GM12878 (cell line): Measurements from ENCODE around the gene EDEM3. TPM values are rescaled to one million over a fixed set of nuclear protein-coding genes. Genes with fewer than 3 reads are reported as not detected.

ENCODE experiments used
- ATF7 ChIP-seq: fragments of 450-650 bp; IDR thresholded peaks from 2 replicates; pipeline ENCODE4 v1.6.1; 2016; ENCODE audit warnings: low read depth, mild to moderate bottlenecking
- BRCA1 ChIP-seq: IDR thresholded peaks from 2 replicates; pipeline ENCODE4 v1.6.1; 2011; ENCODE audit warnings: low read depth, low read length, improper control_type of control experiment
- CBX3 ChIP-seq: fragments of 200-600 bp; sonication (generic); IDR thresholded peaks from 2 replicates; pipeline ENCODE4 v1.6.1; 2016; ENCODE audit warnings: low read depth, borderline replicate concordance
- DPF2 ChIP-seq: fragments of 450-650 bp; IDR thresholded peaks from 2 replicates; pipeline ENCODE4 v1.6.1; 2017; ENCODE audit warnings: mild to moderate bottlenecking
- E2F4 ChIP-seq: IDR thresholded peaks from 2 replicates; pipeline ENCODE4 v1.6.1; 2012; ENCODE audit warnings: low read depth, low read length, improper control_type of control experiment
- ELK1 ChIP-seq: IDR thresholded peaks from 2 replicates; pipeline ENCODE4 v1.6.1; 2012; ENCODE audit warnings: low read depth, low read length, improper control_type of control experiment
- ESRRA ChIP-seq: IDR thresholded peaks from 2 replicates; pipeline ENCODE4 v1.6.1; 2012; ENCODE audit warnings: mild to moderate bottlenecking, low read length, improper control_type of control experiment
- FOXM1 ChIP-seq: IDR thresholded peaks from 2 replicates; pipeline ENCODE4 v1.6.1; 2012; ENCODE audit warnings: low read depth, mild to moderate bottlenecking, inconsistent platforms, low read length, moderate library complexity
- MEF2A ChIP-seq: IDR thresholded peaks from 2 replicates; pipeline ENCODE4 v1.6.1; 2011; ENCODE audit warnings: low read depth, mild to moderate bottlenecking, low read length, moderate library complexity; ENCODE audit not compliant: insufficient read depth
- MEF2B ChIP-seq: fragments of 450-650 bp; IDR thresholded peaks from 2 replicates; pipeline ENCODE4 v1.6.1; 2018; ENCODE audit warnings: mild to moderate bottlenecking, moderate library complexity; ENCODE audit not compliant: partially characterized antibody, poor library complexity, severe bottlenecking
- NR2C2 ChIP-seq: IDR thresholded peaks from 2 replicates; pipeline ENCODE4 v1.6.1; 2011; ENCODE audit warnings: borderline replicate concordance, low read depth; ENCODE audit not compliant: control insufficient read depth, insufficient read length
- NR2F1 ChIP-seq: fragments of 450-650 bp; conservative IDR thresholded peaks from 2 replicates; pipeline ENCODE4 v1.6.1; 2017; ENCODE audit warnings: mild to moderate bottlenecking
- PKNOX1 ChIP-seq: fragments of 450-650 bp; IDR thresholded peaks from 2 replicates; pipeline ENCODE4 v1.6.1; 2016; ENCODE audit warnings: mild to moderate bottlenecking
- POLR2AphosphoS5 ChIP-seq: IDR thresholded peaks from 2 replicates; pipeline ENCODE4 v1.6.1; 2011; ENCODE audit warnings: mild to moderate bottlenecking, low read length, inconsistent platforms
- RFX5 ChIP-seq: IDR thresholded peaks from 2 replicates; pipeline ENCODE4 v1.6.1; 2011; ENCODE audit warnings: low read depth, low read length, improper control_type of control experiment
- STAT3 ChIP-seq: IDR thresholded peaks from 2 replicates; pipeline ENCODE4 v1.6.1; 2011; ENCODE audit warnings: low read depth, low read length, improper control_type of control experiment
- USF1 ChIP-seq: IDR thresholded peaks from 2 replicates; pipeline ENCODE4 v1.6.1; 2011; ENCODE audit warnings: borderline replicate concordance, low read depth, mild to moderate bottlenecking, moderate library complexity, mixed read lengths, low read length; ENCODE audit not compliant: insufficient read depth; ENCODE audit errors: extremely low read length
- YY1 ChIP-seq: IDR thresholded peaks from 2 replicates; pipeline ENCODE4 v1.6.1; 2011; ENCODE audit warnings: low read depth, mild to moderate bottlenecking, low read length
- ZBED1 ChIP-seq: IDR thresholded peaks from 2 replicates; pipeline ENCODE4 v1.6.1; 2016; ENCODE audit warnings: borderline replicate concordance
- ZNF24 ChIP-seq: fragments of 450-650 bp; IDR thresholded peaks from 2 replicates; pipeline ENCODE4 v1.6.1; 2017; ENCODE audit warnings: antibody characterized with exemption, mild to moderate bottlenecking
- ZNF622 ChIP-seq: fragments of 450-650 bp; IDR thresholded peaks from 2 replicates; pipeline ENCODE4 v1.6.1; 2017; ENCODE audit warnings: mild to moderate bottlenecking, inconsistent platforms
- ZNF687 ChIP-seq: fragments of 450-650 bp; IDR thresholded peaks from 2 replicates; pipeline ENCODE4 v1.6.1; 2017; ENCODE audit warnings: mild to moderate bottlenecking, moderate library complexity
- polyA plus RNA-seq, 11 experiments: library from polyadenylated mRNA; depleted of rRNA in 4 of 11; unstranded in 6 of 11; stranded (reverse) in 5 of 11; fragments of >200 nt; fragmentation: Nextera tagmentation in 4 of 11; fragmentation: Illumina TruSeq in 1 of 11; extraction: Ambion mirVana in 4 of 11; extraction: Trizol in 1 of 11; gene quantifications; 1 replicate in 1 of 11; 2 replicates in 10 of 11; pipeline versions ENCODE4 v1.2.1 to v1.2.3, GENCODE V29; 2011 to 2016; ENCODE audit warnings: inconsistent platforms in 2 of 11, missing spikeins in 2 of 11, low read depth in 1 of 11
- total RNA-seq, 4 experiments: library from RNA; depleted of rRNA in 3 of 4; stranded (reverse); fragments of >200 nt in 3 of 4; fragmentation: Illumina TruSeq in 1 of 4; extraction: Trizol in 1 of 4; gene quantifications; 2 replicates each; pipeline versions ENCODE4 v1.2.1 to v1.2.3, GENCODE V29; 2013 to 2021

The EDEM3 gene
- total and polyA plus RNA-seq, 10 of the 15 experiments (the other 5 are each of a cell fraction or from before 2014, with no cell fraction given): 6.4 to 19.3 (median 14.3) TPM

GRCh38 chr1:184747089-184747955 is 7.3 kb downstream of the EDEM3 start (continued):
- TF ChIP-seq ELK1: no peak
- peak; percentile 62; the same call in 1 of the 2 replicates for TF ChIP-seq DPF2
- TF ChIP-seq RFX5: no peak
- peak; percentile 47; the same call in 1 of the 2 replicates for TF ChIP-seq ZNF687
- peak; percentile 43; the same call in 1 of the 2 replicates for TF ChIP-seq ZNF24
- 0 out of 2 replicates have a peak, but pooled peaks have one; percentile 21 for TF ChIP-seq FOXM1
- TF ChIP-seq STAT3: no peak
- no peak for TF ChIP-seq BRCA1
- no peak for TF ChIP-seq ZBED1
- TF ChIP-seq NR2C2: no peak
- TF ChIP-seq ESRRA: no peak
- TF ChIP-seq POLR2AphosphoS5: no peak
- peak; percentile 23 for TF ChIP-seq MEF2B
- no peak for TF ChIP-seq USF1
- TF ChIP-seq MEF2A: 0 out of 2 replicates have a peak, but pooled peaks have one; percentile 6
- peak; percentile 36; the same call in 1 of the 2 replicates for TF ChIP-seq ATF7
- TF ChIP-seq CBX3: no peak
- no peak for TF ChIP-seq ZNF622
- no peak for TF ChIP-seq YY1
- TF ChIP-seq PKNOX1: peak; percentile 54; the same call in 1 of the 2 replicates
- no peak for TF ChIP-seq E2F4
- TF ChIP-seq NR2F1: no peak
